ENCODE measurements around the gene TSHZ2.
A peak's percentile ranks its signal among the peaks of the same experiment; 100 is the strongest.

The TSHZ2 gene

DNA sequence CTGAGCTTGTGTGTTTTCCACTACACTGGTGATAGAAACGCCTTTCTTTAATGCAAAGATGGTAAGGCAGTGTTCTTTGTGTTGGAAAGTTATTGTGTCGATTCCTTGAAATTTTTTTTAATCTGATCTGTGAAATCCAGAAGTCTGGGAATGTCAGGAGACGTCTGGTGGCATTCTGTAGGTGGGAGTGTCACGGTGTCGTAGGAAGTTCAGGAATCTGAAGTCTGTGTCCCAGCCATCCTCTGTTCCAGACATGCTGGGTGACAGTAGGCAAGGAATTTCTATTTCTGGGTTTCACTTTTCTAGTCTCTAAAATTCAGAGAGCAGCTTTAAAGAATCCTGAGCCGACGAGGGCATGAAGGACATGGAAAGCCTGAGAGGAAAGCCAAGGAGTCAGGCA lies 397.7 kb downstream of the TSHZ2 start:
- TF ChIP-seq, protein P1, sequence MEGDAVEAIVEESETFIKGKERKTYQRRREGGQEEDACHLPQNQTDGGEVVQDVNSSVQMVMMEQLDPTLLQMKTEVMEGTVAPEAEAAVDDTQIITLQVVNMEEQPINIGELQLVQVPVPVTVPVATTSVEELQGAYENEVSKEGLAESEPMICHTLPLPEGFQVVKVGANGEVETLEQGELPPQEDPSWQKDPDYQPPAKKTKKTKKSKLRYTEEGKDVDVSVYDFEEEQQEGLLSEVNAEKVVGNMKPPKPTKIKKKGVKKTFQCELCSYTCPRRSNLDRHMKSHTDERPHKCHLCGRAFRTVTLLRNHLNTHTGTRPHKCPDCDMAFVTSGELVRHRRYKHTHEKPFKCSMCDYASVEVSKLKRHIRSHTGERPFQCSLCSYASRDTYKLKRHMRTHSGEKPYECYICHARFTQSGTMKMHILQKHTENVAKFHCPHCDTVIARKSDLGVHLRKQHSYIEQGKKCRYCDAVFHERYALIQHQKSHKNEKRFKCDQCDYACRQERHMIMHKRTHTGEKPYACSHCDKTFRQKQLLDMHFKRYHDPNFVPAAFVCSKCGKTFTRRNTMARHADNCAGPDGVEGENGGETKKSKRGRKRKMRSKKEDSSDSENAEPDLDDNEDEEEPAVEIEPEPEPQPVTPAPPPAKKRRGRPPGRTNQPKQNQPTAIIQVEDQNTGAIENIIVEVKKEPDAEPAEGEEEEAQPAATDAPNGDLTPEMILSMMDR (IDR thresholded peaks at IDR 0.05), result no peak
- no peak for TF ChIP-seq ZFX (IDR thresholded peaks at IDR 0.05; ENCODE audit: borderline replicate concordance)
- H3K27ac ChIP-seq, result no peak overlapping the region

DNA sequence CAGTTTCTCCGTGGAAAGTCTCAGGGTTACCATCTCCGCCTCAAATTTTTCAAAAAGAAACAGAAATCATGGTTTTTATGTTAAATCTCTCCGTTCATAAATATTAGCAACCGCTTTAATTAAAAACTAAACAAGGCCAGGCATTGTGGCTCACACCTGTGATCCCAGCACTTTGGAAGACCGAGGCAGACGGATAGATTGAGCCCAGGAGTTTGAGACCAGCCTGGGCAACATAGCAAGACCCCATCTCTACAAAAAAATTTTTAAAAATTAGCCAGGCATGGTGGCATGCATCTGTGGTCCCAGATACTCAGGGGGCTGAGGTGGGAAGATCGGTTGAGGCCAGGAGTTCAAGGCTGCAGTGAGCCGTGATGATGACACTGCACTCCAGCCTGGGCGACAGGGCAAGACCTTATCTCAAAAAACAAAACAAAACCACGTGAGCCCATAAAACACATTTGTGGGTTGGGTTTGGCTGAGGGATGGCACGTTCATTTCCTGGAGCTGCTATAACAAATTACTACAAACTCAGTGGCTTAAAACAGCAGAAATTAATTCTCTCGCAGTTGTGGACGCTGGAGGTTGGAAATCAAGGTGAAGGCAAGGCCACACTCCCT lies 398.3 kb downstream of the TSHZ2 start:
- TF ChIP-seq ZFX (IDR thresholded peaks at IDR 0.05; ENCODE audit: borderline replicate concordance), result no peak
- TF ChIP-seq, protein P1 (IDR thresholded peaks at IDR 0.05), result no peak
- H3K27ac ChIP-seq, result no peak overlapping the region

DNA sequence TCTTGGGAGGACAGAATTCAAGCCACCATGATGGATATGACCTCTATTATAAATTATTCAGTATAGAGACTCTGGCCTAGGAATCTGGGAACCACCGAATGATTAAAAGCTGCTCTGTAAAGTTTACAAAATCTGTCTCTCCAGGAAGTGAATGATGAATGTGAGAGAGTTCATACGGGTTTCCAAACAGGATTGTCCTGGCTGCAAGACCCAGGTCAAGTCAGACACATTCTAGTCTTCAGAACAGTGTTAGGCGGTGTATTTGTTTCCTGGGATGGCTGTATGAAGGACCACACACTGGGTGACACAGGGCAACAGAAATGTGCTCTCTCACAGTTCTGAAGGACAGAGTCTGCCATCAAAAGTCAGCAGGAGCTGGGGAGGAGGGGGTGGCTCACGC lies 399.1 kb downstream of the TSHZ2 start:
- TF ChIP-seq, protein P1 (IDR thresholded peaks at IDR 0.05), result no peak
- TF ChIP-seq ZFX (IDR thresholded peaks at IDR 0.05; ENCODE audit: borderline replicate concordance), result no peak
- no peak overlapping the region for H3K27ac ChIP-seq

DNA sequence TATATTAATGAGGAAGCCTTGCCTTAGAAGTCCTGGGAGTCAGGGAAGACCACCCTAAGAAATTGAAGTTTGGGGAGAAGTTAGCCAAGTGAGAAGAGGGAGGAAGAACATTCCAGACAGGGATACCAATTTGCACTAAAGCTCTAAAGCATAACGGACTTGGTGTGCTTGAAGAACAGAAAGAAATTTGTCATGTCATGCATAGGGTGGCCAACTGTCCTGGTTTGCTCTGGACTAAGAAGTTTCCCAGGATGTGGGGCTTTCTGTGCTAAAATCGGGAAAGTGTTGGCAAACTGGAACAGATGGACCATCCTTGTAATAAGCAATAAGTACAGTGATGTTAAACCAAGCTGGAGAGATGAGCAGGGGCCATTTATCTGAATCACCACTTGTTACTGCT lies 403.9 kb downstream of the TSHZ2 start:
- no peak overlapping the region for H3K27ac ChIP-seq
- TF ChIP-seq, protein P1 (IDR thresholded peaks at IDR 0.05), result no peak
- no peak for TF ChIP-seq ZFX (IDR thresholded peaks at IDR 0.05; ENCODE audit: borderline replicate concordance)

DNA sequence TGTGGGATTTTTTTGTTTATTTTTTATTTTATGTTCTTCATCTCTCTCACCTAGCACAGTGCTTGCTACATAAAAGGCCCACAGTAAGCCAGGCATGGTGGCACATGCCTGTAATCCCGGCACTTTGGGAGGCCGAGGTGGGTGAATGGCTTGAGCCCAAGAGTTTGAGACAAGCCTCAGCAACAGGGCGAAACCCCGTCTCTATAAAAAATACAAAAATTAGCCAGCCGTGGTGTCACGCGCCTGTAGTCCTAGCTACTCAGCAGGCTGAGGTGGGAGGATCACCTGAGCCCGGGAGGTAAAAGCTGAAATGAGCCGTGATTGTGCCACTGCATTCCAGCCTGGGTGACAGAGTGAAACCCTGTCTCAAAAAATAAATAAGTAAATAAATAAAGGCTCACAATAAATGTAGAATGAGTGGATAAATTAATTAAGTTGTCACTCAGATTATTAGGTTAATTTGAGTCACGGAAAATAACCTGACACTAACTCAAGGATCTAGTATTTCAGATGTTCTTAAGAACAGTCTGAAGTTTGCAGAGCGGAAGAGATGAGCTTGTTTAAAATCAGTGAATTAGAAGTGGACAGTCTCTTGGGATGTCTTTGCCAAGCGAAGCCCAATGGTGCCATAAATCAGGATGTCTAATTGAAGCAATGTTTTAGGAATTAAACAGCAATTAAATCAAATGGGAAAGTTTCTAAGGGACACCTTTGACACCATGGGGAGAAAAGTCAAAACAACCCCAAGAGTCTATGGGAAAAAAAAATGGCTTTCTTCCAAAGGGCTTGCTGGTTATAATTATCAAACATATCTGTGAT lies 407.1 kb downstream of the TSHZ2 start:
- TF ChIP-seq, protein P1 (IDR thresholded peaks at IDR 0.05), result no peak
- no peak for TF ChIP-seq ZFX (IDR thresholded peaks at IDR 0.05; ENCODE audit: borderline replicate concordance)
- no peak overlapping the region for H3K27ac ChIP-seq

DNA sequence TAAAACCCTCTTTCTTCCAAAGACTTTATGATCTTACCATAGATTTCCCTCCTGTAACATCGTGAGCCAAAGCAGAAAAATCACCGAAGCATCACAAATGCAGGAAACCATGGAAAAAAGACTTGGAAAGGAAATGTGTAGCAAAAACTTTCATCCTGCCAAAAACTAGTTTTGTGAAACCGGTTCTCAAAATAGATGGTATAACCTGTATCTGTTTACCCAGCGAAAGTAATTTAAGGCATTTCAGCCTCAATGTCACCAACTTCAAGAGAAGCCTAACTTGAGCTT lies 407.6 kb downstream of the TSHZ2 start:
- TF ChIP-seq ZFX (IDR thresholded peaks at IDR 0.05; ENCODE audit: borderline replicate concordance), result no peak
- TF ChIP-seq, protein P1 (IDR thresholded peaks at IDR 0.05), result no peak
- H3K27ac ChIP-seq, result no peak overlapping the region

DNA sequence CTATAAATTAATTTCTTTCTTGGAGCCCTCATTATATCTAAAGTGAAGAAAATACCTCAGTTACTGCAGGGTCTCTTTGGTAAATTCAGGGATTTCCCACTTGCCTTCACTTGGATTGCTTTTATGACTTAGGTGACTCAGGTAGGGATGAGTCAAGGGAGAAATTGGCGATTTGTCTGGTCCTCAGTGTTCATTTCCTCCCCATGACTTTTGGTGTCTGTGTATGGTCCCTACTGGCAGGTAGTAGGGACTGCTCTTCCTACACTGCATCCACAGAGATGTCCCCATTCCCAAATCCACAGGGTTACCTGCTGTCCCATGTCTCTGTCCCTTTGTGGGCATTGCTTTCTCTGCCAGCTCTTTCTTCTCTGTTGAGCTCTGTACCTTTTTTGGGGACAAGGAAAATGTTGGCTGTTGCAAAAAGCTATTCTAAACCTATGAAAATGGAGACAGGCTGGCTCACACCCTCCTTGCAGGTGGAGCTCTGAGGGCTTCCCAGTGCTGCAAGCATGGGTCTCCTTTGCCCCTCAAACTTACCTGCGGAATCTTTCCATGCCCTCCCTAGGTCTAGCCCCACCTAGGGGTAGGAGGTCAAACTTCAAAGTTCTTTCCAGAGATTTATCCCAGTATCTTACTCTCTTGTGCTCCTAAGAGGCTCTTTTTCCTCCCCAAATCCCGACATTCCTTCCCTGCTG lies 409.6 kb downstream of the TSHZ2 start:
- TF ChIP-seq, protein P1 (IDR thresholded peaks at IDR 0.05), result peak; percentile 31
- no peak for TF ChIP-seq ZFX (IDR thresholded peaks at IDR 0.05; ENCODE audit: borderline replicate concordance)

More for the DNA sequence above, 409.6 kb downstream of the TSHZ2 start:
- H3K27ac ChIP-seq, result no peak overlapping the region
